ENCODE results near the gene MYCBP. TPM values are rescaled to one million over a fixed set of nuclear protein-coding genes. Genes with fewer than 3 reads are reported as not detected.

MYCBP gene
- total RNA-seq, 1 donor from 2014 or later = 6.6 TPM

GRCh38 chr1:38833146-38833545, 40.0 kb downstream of the MYCBP start:
- TF ChIP-seq CTCF (IDR thresholded peaks at IDR 0.05; ENCODE audit: partially characterized antibody, unreplicated experiment) = no peak
- no peaks in the 10 kb centered on the region for H3K9me3 Mint-ChIP-seq (ENCODE audit: unreplicated experiment)
- no peak for DNase-seq
- H3K27me3 Mint-ChIP-seq (ENCODE audit: unreplicated experiment) = no peaks in the 10 kb centered on the region
- H3K4me3 Mint-ChIP-seq (ENCODE audit: unreplicated experiment) = no peak overlapping the region
- H3K36me3 Mint-ChIP-seq (ENCODE audit: unreplicated experiment) = no peaks in the 10 kb centered on the region
- H3K27ac Mint-ChIP-seq (ENCODE audit: unreplicated experiment) = no peak overlapping the region
- no peaks in the 10 kb centered on the region for H3K4me1 Mint-ChIP-seq (ENCODE audit: low read depth, unreplicated experiment)

DNA sequence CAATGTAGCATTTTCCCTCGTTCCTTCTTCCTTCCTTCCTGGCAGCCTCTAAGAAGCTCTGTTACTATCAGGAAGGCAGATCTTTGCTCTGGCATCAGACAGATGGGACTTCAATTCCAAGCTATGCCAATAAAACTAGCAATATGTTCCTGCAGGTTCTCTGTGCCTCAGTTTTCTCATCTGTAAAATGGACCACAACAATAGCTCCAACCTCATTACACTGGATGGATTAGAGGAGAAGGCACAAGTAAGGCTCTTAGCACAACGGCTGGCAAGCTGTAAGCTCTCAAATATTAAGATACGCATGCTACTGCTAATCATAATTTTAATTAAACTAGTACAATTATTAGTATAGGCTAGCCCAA, 40.8 kb downstream of the MYCBP start:
- no peak for TF ChIP-seq CTCF (IDR thresholded peaks at IDR 0.05; ENCODE audit: partially characterized antibody, unreplicated experiment)
- DNase-seq = no peak
- no peaks in the 10 kb centered on the region for H3K4me1 Mint-ChIP-seq (ENCODE audit: low read depth, unreplicated experiment)
- H3K27ac Mint-ChIP-seq (ENCODE audit: unreplicated experiment) = no peak overlapping the region
- H3K36me3 Mint-ChIP-seq (ENCODE audit: unreplicated experiment) = no peaks in the 10 kb centered on the region
- no peaks in the 10 kb centered on the region for H3K27me3 Mint-ChIP-seq (ENCODE audit: unreplicated experiment)
- H3K4me3 Mint-ChIP-seq (ENCODE audit: unreplicated experiment) = no peak overlapping the region
- no peaks in the 10 kb centered on the region for H3K9me3 Mint-ChIP-seq (ENCODE audit: unreplicated experiment)

- H3K4me3 Mint-ChIP-seq (ENCODE audit: unreplicated experiment) = no peak overlapping the region
- H3K4me1 Mint-ChIP-seq (ENCODE audit: low read depth, unreplicated experiment) = no peaks in the 10 kb centered on the region
- no peaks in the 10 kb centered on the region for H3K27me3 Mint-ChIP-seq (ENCODE audit: unreplicated experiment)
- DNase-seq = no peak
- no peak for TF ChIP-seq CTCF (IDR thresholded peaks at IDR 0.05; ENCODE audit: partially characterized antibody, unreplicated experiment)
- no peaks in the 10 kb centered on the region for H3K36me3 Mint-ChIP-seq (ENCODE audit: unreplicated experiment)
- no peak overlapping the region for H3K27ac Mint-ChIP-seq (ENCODE audit: unreplicated experiment)
- no peaks in the 10 kb centered on the region for H3K9me3 Mint-ChIP-seq (ENCODE audit: unreplicated experiment)
Observed at GRCh38 chr1:38831731-38832369, 41.3 kb downstream of the MYCBP start.

DNA sequence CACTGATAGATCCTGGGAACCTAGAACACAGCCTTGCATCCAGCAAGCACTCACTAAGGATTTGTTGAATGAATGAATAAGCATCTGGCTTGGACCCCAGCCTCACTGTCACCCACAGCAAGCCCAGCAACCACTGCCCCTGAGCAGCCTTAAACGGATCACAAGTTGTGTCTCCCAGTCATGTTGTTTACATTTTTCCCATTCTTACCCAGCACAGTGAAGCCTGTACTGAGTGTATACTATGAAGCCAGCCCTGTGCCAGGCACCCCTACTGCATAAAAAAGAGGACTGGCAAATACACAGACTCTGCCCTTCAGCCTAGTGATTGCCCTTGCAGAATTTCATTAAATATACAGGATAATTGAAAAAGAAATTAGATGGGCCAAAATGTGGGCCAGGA, 43.8 kb downstream of the MYCBP start:
- TF ChIP-seq CTCF (IDR thresholded peaks at IDR 0.05; ENCODE audit: partially characterized antibody, unreplicated experiment) = no peak
- Mint-ChIP-seq H3K9me3 (ENCODE audit: unreplicated experiment) (no peaks in the 10 kb centered on the region), H3K4me3 (ENCODE audit: unreplicated experiment) (no peak overlapping the region), H3K4me1 (ENCODE audit: low read depth, unreplicated experiment) (peaks cover 1% of the 10 kb centered on the region), H3K36me3 (ENCODE audit: unreplicated experiment) (no peaks in the 10 kb centered on the region), H3K27ac (ENCODE audit: unreplicated experiment) (no peak overlapping the region), H3K27me3 (ENCODE audit: unreplicated experiment) (no peaks in the 10 kb centered on the region)
- no peak for DNase-seq

DNA sequence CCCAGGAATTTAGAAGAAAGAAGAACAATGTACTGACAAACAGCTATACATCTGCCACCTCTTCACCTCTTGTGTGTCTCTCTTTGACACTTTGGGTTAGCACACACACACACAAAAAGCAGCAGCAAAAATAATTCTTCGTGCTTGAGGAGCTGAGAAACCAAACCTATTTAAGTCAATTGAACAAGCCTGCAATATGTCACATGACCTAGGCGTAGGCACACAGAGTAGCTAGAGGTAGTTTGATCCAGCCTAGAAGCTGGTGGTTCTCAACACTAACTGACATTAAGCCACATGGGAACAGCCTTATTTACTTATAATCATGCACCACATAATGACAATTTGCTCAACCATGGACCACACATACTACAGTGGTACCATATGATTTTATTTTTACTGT, 45.8 kb downstream of the MYCBP start:
- Mint-ChIP-seq H3K4me1 (ENCODE audit: low read depth, unreplicated experiment) (peaks cover 9% of the 10 kb centered on the region), H3K27ac (ENCODE audit: unreplicated experiment) (no peak overlapping the region), H3K4me3 (ENCODE audit: unreplicated experiment) (no peak overlapping the region), H3K36me3 (ENCODE audit: unreplicated experiment) (no peaks in the 10 kb centered on the region), H3K9me3 (ENCODE audit: unreplicated experiment) (no peaks in the 10 kb centered on the region), H3K27me3 (ENCODE audit: unreplicated experiment) (peaks cover 1% of the 10 kb centered on the region)
- DNase-seq = no peak
- no peak for TF ChIP-seq CTCF (IDR thresholded peaks at IDR 0.05; ENCODE audit: partially characterized antibody, unreplicated experiment)

Data from glutamatergic neuron (in vitro differentiated cells).